GM12878 (cell line): Measurements from ENCODE around the gene DFFB. TPM values are rescaled to one million over a fixed set of nuclear protein-coding genes. Genes with fewer than 3 reads are reported as not detected.

Source experiments
- ATAC-seq: fragments of 200-7000 bp; cut with Tn5 transposase; 3 replicates; pipeline ENCODE4 v1.9.1; 2020; ENCODE audit warnings: mild to moderate bottlenecking, moderate library complexity
- BruUV-seq: library from RNA; stranded (reverse); fragments of 400-500 nt; replicated peaks from 2 replicates; lab custom pipeline; 2021; lab: Mats Ljungman, UMichigan
- CTCF ChIA-PET: fragments of 300-600 bp; sonication (Branson Sonifier 250); formaldehyde crosslinking; extraction: SDS; loops from one replicate; lab custom pipeline; 2021; ENCODE audit warnings: inconsistent platforms; lab: Yijun Ruan, JAX
- POLR2A ChIA-PET: fragments of 350-600 bp; formaldehyde crosslinking; extraction: SDS; loops from one replicate; lab custom pipeline; 2021; ENCODE audit warnings: inconsistent platforms; lab: Charles Lee
- RAD21 ChIA-PET: fragments of 300-600 bp; sonication (Branson Sonifier 250); formaldehyde crosslinking; loops from one replicate; lab custom pipeline; 2023; ENCODE audit warnings: antibody characterized with exemption; ENCODE audit not compliant: unreplicated experiment; lab: Charles Lee
- SMC1A ChIA-PET: fragments of 300-600 bp; sonication (Branson Sonifier 250); formaldehyde crosslinking; loops from one replicate; lab custom pipeline; 2023; ENCODE audit not compliant: unreplicated experiment, uncharacterized antibody; lab: Charles Lee
- DNase-seq: peaks from one replicate; pipeline ENCODE4 v3.0.0-alpha.2; 2011; ENCODE audit warnings: low read depth, low spot score
- FAIRE-seq: peaks from 3 replicates; lab custom pipeline; 2011; peaks lifted over from hg19 to GRCh38; lab: Jason Lieb, UNC
- H2AFZ ChIP-seq: 2 replicates; pipeline ENCODE4 v1.6.0; 2011; ENCODE audit warnings: low read depth, low read length, control low read depth; ENCODE audit not compliant: control insufficient read depth
- H3K27ac ChIP-seq: 2 replicates; pipeline ENCODE4 v1.5.1; 2011; ENCODE audit warnings: control low read depth; ENCODE audit not compliant: control insufficient read depth, insufficient read depth
- H3K27me3 ChIP-seq, 2 experiments: replicated peaks in 1 of 2; 2 replicates each; pipeline versions ENCODE4 v1.6.0 to v1.6.1; 2011; ENCODE audit warnings: low read length in 1 of 2; ENCODE audit not compliant: control insufficient read depth in 2 of 2, insufficient read depth in 2 of 2
- H3K36me3 ChIP-seq, 2 experiments: 2 replicates each; pipeline ENCODE4 v1.5.1; 2011; ENCODE audit warnings: low read length in 1 of 2; ENCODE audit not compliant: control insufficient read depth in 2 of 2, insufficient read depth in 2 of 2
- H3K4me1 ChIP-seq: 2 replicates; pipeline ENCODE4 v1.6.1; 2011; ENCODE audit warnings: mild to moderate bottlenecking, low read length, moderate library complexity, mixed read lengths; ENCODE audit not compliant: control insufficient read depth, insufficient read depth
- H3K4me2 ChIP-seq: 2 replicates; pipeline ENCODE4 v1.6.0; 2011; ENCODE audit warnings: control low read depth; ENCODE audit not compliant: control insufficient read depth, insufficient read depth
- H3K4me3 ChIP-seq: fragments of 200-600 bp; sonication (generic); 2 replicates; pipeline ENCODE4 v1.5.1; 2016
- H3K79me2 ChIP-seq: 2 replicates; pipeline ENCODE4 v1.6.0; 2011; ENCODE audit warnings: low read length; ENCODE audit not compliant: control insufficient read depth, insufficient read depth
- H3K9ac ChIP-seq: 2 replicates; pipeline ENCODE4 v1.8.0; 2011; ENCODE audit warnings: low read length, control low read depth, mixed read lengths; ENCODE audit not compliant: control insufficient read depth, insufficient read depth
- H3K9me3 ChIP-seq: replicated peaks from 3 replicates; pipeline ENCODE4 v1.5.1; 2011; ENCODE audit warnings: mild to moderate bottlenecking, low read length; ENCODE audit not compliant: control insufficient read depth, insufficient read depth
- H4K20me1 ChIP-seq: 2 replicates; pipeline ENCODE4 v1.6.0; 2011; ENCODE audit not compliant: control insufficient read depth, insufficient read depth
- WGBS: methylation state at CpG from one replicate; pipeline ENCODE4 v1.1.6; 2016; ENCODE audit warnings: low lambda C conversion rate; ENCODE audit not compliant: insufficient replicate concordance, insufficient coverage; ENCODE audit errors: missing lambda C conversion rate; 5-methylcytosine and 5-hydroxymethylcytosine counted together
- in situ Hi-C: fragments of 300-500 bp; cut with MboI; formaldehyde crosslinking; loops from 9 replicates; pipeline ENCODE4 v1.14.3; 2018; ENCODE audit warnings: mixed read lengths
- intact Hi-C: fragments of 100-400 bp; cut with micrococcal nuclease; formaldehyde crosslinking; loops from one replicate; pipeline ENCODE4 v1.14.2; 2022; ENCODE audit not compliant: unreplicated experiment
- polyA plus RNA-seq, 11 experiments: library from polyadenylated mRNA; depleted of rRNA in 4 of 11; unstranded in 6 of 11; stranded (reverse) in 5 of 11; fragments of >200 nt; fragmentation: Nextera tagmentation in 4 of 11; fragmentation: Illumina TruSeq in 1 of 11; extraction: Ambion mirVana in 4 of 11; extraction: Trizol in 1 of 11; gene quantifications; 1 replicate in 1 of 11; 2 replicates in 10 of 11; pipeline versions ENCODE4 v1.2.1 to v1.2.3, GENCODE V29; 2011 to 2016; ENCODE audit warnings: inconsistent platforms in 2 of 11, missing spikeins in 2 of 11, low read depth in 1 of 11
- total RNA-seq, 4 experiments: library from RNA; depleted of rRNA in 3 of 4; stranded (reverse); fragments of >200 nt in 3 of 4; fragmentation: Illumina TruSeq in 1 of 4; extraction: Trizol in 1 of 4; gene quantifications; 2 replicates each; pipeline versions ENCODE4 v1.2.1 to v1.2.3, GENCODE V29; 2013 to 2021
- TF ChIP-seq, protein P1 (sequence below): fragments of 450-650 bp; IDR thresholded peaks from 2 replicates; pipeline ENCODE4 v1.6.1; 2017; ENCODE audit warnings: antibody characterized with exemption, mild to moderate bottlenecking, moderate library complexity

The DFFB gene
- total and polyA plus RNA-seq, 10 of the 15 experiments (the other 5 are each of a cell fraction or from before 2014, with no cell fraction given): 2.7 to 10.7 (median 6.5) TPM

DNA sequence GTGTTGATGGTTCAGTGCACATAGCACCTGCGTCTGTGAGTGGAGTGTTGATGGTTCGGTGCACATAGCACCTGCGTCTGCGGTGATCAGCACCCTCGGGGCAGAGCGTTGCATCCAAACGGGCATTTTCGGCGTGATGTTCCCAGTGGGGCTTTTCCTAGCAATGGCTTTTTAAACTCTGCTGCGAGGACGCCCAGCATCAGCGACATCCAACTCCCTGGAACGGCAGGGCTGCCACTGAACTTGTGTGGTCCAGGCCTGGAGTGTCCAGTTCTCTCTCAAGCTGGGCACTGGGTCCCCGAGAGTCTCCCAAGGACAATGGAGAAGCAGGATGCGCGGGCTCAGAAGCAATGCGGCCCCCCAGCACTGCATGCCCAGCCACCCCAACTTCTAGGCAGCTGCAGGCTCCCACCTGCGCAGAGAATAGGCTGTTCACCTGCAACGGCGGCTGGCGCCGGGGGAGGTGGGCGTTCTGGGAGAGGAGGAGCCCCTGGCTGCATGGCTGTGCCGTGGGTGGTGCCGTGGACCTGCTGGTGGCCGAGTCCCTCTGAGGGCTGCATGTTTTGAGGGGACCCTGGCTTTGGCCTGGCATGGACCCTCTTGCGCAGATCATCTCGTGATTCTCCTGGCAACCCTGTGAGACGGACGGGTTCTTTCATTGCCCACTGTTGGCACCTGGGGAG lies 52.9 kb downstream of the DFFB start:
- Histone ChIP-seq H3K9me3 (no peaks in the 10 kb centered on the region), H2AFZ (no peak overlapping the region), H3K36me3 (no peaks in the 10 kb centered on the region), H3K27ac (no peak overlapping the region), H4K20me1 (no peaks in the 10 kb centered on the region), H3K4me2 (no peak overlapping the region), H3K79me2 (no peaks in the 10 kb centered on the region), H3K4me1 (no peaks in the 10 kb centered on the region), H3K27me3 (peaks cover 3 to 4% of the 10 kb centered on the region in 2 experiments; a peak in 3 of 4 replicates), H3K9ac (no peak overlapping the region), H3K4me3 (no peak overlapping the region)
- in situ Hi-C loops (loop anchor here (5.0 to 10.0 kb wide), 2 partner anchors 912 to 1835 kb away; no protein-coding TSS in a partner anchor), intact Hi-C loops (loop anchor here (2.0 to 5.0 kb wide), 3 partner anchors 743 to 1837 kb away; no protein-coding TSS in a partner anchor)
- 2% methylated on average over 30 of the region's 30 CpGs for whole genome bisulfite sequencing
- POLR2A ChIA-PET: no interaction called here
- CTCF ChIA-PET: no interaction called here
- no TSS peak for BruUV-seq
- TF ChIP-seq, protein P1, sequence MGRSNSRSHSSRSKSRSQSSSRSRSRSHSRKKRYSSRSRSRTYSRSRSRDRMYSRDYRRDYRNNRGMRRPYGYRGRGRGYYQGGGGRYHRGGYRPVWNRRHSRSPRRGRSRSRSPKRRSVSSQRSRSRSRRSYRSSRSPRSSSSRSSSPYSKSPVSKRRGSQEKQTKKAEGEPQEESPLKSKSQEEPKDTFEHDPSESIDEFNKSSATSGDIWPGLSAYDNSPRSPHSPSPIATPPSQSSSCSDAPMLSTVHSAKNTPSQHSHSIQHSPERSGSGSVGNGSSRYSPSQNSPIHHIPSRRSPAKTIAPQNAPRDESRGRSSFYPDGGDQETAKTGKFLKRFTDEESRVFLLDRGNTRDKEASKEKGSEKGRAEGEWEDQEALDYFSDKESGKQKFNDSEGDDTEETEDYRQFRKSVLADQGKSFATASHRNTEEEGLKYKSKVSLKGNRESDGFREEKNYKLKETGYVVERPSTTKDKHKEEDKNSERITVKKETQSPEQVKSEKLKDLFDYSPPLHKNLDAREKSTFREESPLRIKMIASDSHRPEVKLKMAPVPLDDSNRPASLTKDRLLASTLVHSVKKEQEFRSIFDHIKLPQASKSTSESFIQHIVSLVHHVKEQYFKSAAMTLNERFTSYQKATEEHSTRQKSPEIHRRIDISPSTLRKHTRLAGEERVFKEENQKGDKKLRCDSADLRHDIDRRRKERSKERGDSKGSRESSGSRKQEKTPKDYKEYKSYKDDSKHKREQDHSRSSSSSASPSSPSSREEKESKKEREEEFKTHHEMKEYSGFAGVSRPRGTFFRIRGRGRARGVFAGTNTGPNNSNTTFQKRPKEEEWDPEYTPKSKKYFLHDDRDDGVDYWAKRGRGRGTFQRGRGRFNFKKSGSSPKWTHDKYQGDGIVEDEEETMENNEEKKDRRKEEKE: no peak
- RAD21 ChIA-PET: no interaction called here
- ATAC-seq (no peak), FAIRE-seq (no peak), DNase-seq (no peak)
- SMC1A ChIA-PET: no interaction called here
